Measurements from ENCODE around the gene EMD. TPM values are rescaled to one million over a fixed set of nuclear protein-coding genes. Genes with fewer than 3 reads are reported as not detected.

Gene EMD
- total and polyA plus RNA-seq, 10 donors, result 29.8 to 83.1 (median 54.3) TPM

GRCh38 chrX:154369449-154370299 is 9.4 kb upstream of the EMD start:
- TF ChIP-seq POLR2AphosphoS5 (IDR thresholded peaks at IDR 0.05) (peak; percentile 51 to 64 (median 57)), POLR2A (IDR thresholded peaks at IDR 0.05) (no peak)
- Histone ChIP-seq H3K4me3 (peak overlapping the region; percentile 63 to 91 (median 76)), H3K36me3 (peaks cover 0 to 36% (median 32%) of the 10 kb centered on the region in 6 donors), H3K27me3 (replicated peaks in 1 of 7) (no peaks in the 10 kb centered on the region), H3K27ac (peak overlapping the region; percentile 48 to 94 (median 84)), H3K9me3 (no peaks in the 10 kb centered on the region), H3K4me1 (peaks cover 15 to 79% (median 54%) of the 10 kb centered on the region in 6 donors)
- peak; percentile 89 for DNase-seq
- 5 to 53% (median 16%) methylated on average over 6 to 13 of the region's 13 CpGs for WGBS, 5 donors
- intact Hi-C loops (cut with DNase I; ENCODE audit: low total_unique reads), result no loop called here

- H3K36me3 ChIP-seq, result peaks cover 0 to 28% (median 24%) of the 10 kb centered on the region in 6 donors
- no peaks in the 10 kb centered on the region for H3K27me3 ChIP-seq (replicated peaks in 1 of 7)
- H3K4me1 ChIP-seq, result peaks cover 15 to 85% (median 58%) of the 10 kb centered on the region in 6 donors
- DNase-seq, result peak; percentile 87
- 0 to 48% (median 24%) methylated on average over 3 to 63 of the region's 63 CpGs for WGBS, 5 donors
- H3K4me3 ChIP-seq, result peak overlapping the region; percentile 63 to 91 (median 76)
- peak overlapping the region; percentile 57 to 94 (median 84) for H3K27ac ChIP-seq
- H3K9me3 ChIP-seq, result no peaks in the 10 kb centered on the region
- TF ChIP-seq CTCF (IDR thresholded peaks at IDR 0.05 in 8 of 11, conservative IDR thresholded peaks at IDR 0.05 in 3 of 11), result no peak
- TF ChIP-seq POLR2AphosphoS5 (IDR thresholded peaks at IDR 0.05), result no peak
- no peak for TF ChIP-seq POLR2A (IDR thresholded peaks at IDR 0.05)
- intact Hi-C loops (cut with DNase I; ENCODE audit: low total_unique reads), result no loop called here
Measured at GRCh38 chrX:154370300-154371016, 8.6 kb upstream of the EMD start.

- WGBS, 5 donors, result 0 to 32% (median 0%) methylated on average over 9 to 77 of the region's 77 CpGs
- Histone ChIP-seq H3K27me3 (replicated peaks in 1 of 7) (no peaks in the 10 kb centered on the region), H3K27ac (peak overlapping the region; percentile 57 to 94 (median 84)), H3K9me3 (no peaks in the 10 kb centered on the region), H3K36me3 (peaks cover 0 to 21% (median 17%) of the 10 kb centered on the region in 6 donors), H3K4me1 (peaks cover 15 to 79% (median 58%) of the 10 kb centered on the region in 6 donors), H3K4me3 (peak overlapping the region; percentile 63 to 91 (median 76))
- DNase-seq, result peak; percentile 97
- intact Hi-C loops (cut with DNase I; ENCODE audit: low total_unique reads), result no loop called here
- TF ChIP-seq POLR2AphosphoS5 (IDR thresholded peaks at IDR 0.05), result peak; percentile 99
- peak in 1 of 11 experiments; percentile 10 for TF ChIP-seq CTCF (IDR thresholded peaks at IDR 0.05 in 8 of 11, conservative IDR thresholded peaks at IDR 0.05 in 3 of 11)
- TF ChIP-seq POLR2A (IDR thresholded peaks at IDR 0.05), result peak; percentile 95 to 98 (median 97)
Measured at GRCh38 chrX:154371017-154371788, 7.9 kb upstream of the EMD start.

GRCh38 chrX:154371789-154372300 is 7.2 kb upstream of the EMD start:
- 7 to 70% (median 13%) methylated on average over 14 to 43 of the region's 43 CpGs for WGBS, 5 donors
- Histone ChIP-seq H3K4me3 (peak overlapping the region; percentile 12 to 91 (median 76)), H3K9me3 (no peaks in the 10 kb centered on the region), H3K4me1 (peaks cover 15 to 73% (median 56%) of the 10 kb centered on the region in 6 donors), H3K27me3 (replicated peaks in 1 of 7) (no peaks in the 10 kb centered on the region), H3K36me3 (peaks cover 0 to 14% (median 11%) of the 10 kb centered on the region in 6 donors), H3K27ac (peak overlapping the region in 7 of 8 donors; percentile 55 to 94 (median 87))
- intact Hi-C loops (cut with DNase I; ENCODE audit: low total_unique reads), result no loop called here
- no peak for DNase-seq
- TF ChIP-seq CTCF (IDR thresholded peaks at IDR 0.05 in 8 of 11, conservative IDR thresholded peaks at IDR 0.05 in 3 of 11), result no peak
- TF ChIP-seq POLR2A (IDR thresholded peaks at IDR 0.05), result no peak
- TF ChIP-seq POLR2AphosphoS5 (IDR thresholded peaks at IDR 0.05), result no peak
